RWPE1 (cell line): ENCODE measurements around the gene IL20RA.

Experiments used
- CTCF ChIA-PET: fragments of 350-600 bp; sonication (Branson Sonifier 250); formaldehyde crosslinking; extraction: SDS; loops from one replicate; lab custom pipeline; 2021; lab: Yijun Ruan, JAX
- POLR2A ChIA-PET: fragments of 400-600 bp; formaldehyde crosslinking; extraction: SDS; loops from one replicate; lab custom pipeline; 2020; ENCODE audit warnings: antibody characterized with exemption; ENCODE audit not compliant: low non-redundant PET; lab: Yijun Ruan, JAX
- DNase-seq: peaks from one replicate; pipeline ENCODE4 v3.0.0; 2012; ENCODE audit warnings: low spot score
- H3K27ac ChIP-seq: fragments of 450-650 bp; 2 replicates; pipeline ENCODE4 v1.5.1; 2017
- TF ChIP-seq, protein P1 (sequence below): fragments of 450-650 bp; conservative IDR thresholded peaks from 2 replicates; pipeline ENCODE4 v1.5.1; 2017; ENCODE audit warnings: low read depth, mild to moderate bottlenecking

IL20RA gene

GRCh38 chr6:136991646-136992045, 53.1 kb downstream of the IL20RA start:
- ChIA-PET POLR2A (no interaction called here), CTCF (interaction anchor here (0.9 kb wide), 1 partner anchor 103 kb away, joined by 3 read pairs; no protein-coding TSS in a partner anchor)
- DNase-seq = no peak
- TF ChIP-seq, protein P1, sequence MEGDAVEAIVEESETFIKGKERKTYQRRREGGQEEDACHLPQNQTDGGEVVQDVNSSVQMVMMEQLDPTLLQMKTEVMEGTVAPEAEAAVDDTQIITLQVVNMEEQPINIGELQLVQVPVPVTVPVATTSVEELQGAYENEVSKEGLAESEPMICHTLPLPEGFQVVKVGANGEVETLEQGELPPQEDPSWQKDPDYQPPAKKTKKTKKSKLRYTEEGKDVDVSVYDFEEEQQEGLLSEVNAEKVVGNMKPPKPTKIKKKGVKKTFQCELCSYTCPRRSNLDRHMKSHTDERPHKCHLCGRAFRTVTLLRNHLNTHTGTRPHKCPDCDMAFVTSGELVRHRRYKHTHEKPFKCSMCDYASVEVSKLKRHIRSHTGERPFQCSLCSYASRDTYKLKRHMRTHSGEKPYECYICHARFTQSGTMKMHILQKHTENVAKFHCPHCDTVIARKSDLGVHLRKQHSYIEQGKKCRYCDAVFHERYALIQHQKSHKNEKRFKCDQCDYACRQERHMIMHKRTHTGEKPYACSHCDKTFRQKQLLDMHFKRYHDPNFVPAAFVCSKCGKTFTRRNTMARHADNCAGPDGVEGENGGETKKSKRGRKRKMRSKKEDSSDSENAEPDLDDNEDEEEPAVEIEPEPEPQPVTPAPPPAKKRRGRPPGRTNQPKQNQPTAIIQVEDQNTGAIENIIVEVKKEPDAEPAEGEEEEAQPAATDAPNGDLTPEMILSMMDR = no peak
- H3K27ac ChIP-seq = no peak overlapping the region

GRCh38 chr6:136990754-136991153, 54.0 kb downstream of the IL20RA start:
- ChIA-PET CTCF (no interaction called here), POLR2A (no interaction called here)
- DNase-seq = no peak
- TF ChIP-seq, protein P1 = no peak
- no peak overlapping the region for H3K27ac ChIP-seq

DNA sequence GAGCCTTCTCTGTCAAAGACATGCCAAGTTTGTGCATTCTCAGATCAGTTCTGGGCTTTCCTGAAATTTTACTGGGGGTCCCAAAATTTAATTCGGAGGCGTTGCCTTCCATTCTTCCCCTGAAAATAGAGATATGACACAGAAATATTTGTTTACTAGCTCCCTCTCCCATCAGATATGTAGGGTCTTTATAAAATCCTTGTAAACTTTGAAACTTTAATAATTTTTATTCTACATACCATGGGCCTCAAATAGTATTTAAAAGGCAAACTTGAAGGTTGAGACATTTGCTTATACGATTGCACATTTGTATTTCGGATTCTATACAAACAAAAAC, 54.6 kb downstream of the IL20RA start:
- ChIA-PET POLR2A (no interaction called here), CTCF (interaction anchor here (0.5 to 0.6 kb wide), 2 partner anchors 15 to 36 kb away, joined by 3 to 5 read pairs; no protein-coding TSS in a partner anchor)
- H3K27ac ChIP-seq = no peak overlapping the region
- TF ChIP-seq, protein P1 = no peak
- DNase-seq = no peak

DNA sequence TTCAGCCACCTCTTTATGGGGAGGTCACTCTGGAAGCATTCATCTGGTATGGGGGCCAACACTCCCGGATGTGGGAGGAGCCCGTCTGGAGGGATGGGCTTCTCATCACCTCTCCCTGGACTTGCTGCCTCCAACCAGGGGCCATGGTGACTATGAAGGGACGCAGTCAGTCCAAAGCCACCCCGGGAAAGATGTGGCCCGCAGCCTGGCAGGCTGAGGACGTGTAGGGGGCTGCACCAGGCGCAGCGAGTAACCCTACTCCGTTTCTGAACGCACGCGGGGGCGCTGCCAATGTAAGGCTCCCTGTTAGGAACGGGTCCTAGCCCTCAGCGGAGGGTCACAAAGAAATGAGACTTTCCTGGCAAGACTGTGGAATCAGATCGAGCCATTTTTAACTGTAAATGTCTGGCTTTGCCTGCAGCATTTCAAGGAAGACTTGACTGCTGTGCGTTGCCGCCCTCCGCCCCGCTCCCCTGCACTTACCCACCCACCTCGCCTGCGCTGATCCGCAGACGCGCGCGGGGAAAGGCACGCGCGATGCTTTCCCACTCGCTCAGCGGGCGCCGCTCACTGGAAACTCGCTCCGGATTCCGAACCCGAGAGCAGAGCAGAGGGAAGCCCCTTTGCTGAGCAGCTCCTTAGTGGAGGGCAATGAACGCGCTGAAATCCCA, 55.1 kb downstream of the IL20RA start:
- no peak for DNase-seq
- H3K27ac ChIP-seq = no peak overlapping the region
- ChIA-PET CTCF (interaction anchor here (0.5 to 0.6 kb wide), 2 partner anchors 16 to 37 kb away, joined by 3 to 5 read pairs; no protein-coding TSS in a partner anchor), POLR2A (no interaction called here)
- TF ChIP-seq, protein P1 = no peak

DNA sequence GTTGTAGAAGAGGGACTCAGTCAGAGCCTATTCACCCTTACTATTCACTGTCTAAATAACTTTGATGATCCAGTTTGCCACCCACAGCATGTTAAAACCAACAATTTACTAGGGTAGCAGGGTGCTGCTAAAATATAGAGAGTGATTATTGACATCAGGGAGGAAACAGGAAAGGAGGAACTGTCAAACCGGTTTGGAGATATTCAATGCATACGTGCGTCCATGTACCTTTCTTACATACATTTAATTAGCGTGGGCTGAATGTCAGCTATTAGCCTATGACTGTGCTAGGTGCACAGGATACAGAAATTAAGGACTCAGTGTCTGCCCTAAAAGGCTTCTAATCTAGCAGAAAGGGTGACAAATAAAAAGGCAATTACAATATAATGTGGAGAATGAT, 57.2 kb downstream of the IL20RA start:
- H3K27ac ChIP-seq = no peak overlapping the region
- no peak for DNase-seq
- CTCF ChIA-PET = interaction anchor here (0.7 to 0.8 kb wide), 2 partner anchors 19 to 1155 kb away, joined by 3 read pairs; no protein-coding TSS in a partner anchor
- POLR2A ChIA-PET = no interaction called here
- TF ChIP-seq, protein P1 = no peak

- POLR2A ChIA-PET = no interaction called here
- TF ChIP-seq, protein P1 = no peak
- CTCF ChIA-PET = interaction anchor here (0.6 kb wide), 1 partner anchor 187 kb away, joined by 3 read pairs; no protein-coding TSS in a partner anchor
- no peak for DNase-seq
- no peak overlapping the region for H3K27ac ChIP-seq
Measured at GRCh38 chr6:136985502-136985901, 59.3 kb downstream of the IL20RA start.
